ENCODE results near the gene CDKN2AIPNL.

CDKN2AIPNL gene, protein sequence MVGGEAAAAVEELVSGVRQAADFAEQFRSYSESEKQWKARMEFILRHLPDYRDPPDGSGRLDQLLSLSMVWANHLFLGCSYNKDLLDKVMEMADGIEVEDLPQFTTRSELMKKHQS

DNA sequence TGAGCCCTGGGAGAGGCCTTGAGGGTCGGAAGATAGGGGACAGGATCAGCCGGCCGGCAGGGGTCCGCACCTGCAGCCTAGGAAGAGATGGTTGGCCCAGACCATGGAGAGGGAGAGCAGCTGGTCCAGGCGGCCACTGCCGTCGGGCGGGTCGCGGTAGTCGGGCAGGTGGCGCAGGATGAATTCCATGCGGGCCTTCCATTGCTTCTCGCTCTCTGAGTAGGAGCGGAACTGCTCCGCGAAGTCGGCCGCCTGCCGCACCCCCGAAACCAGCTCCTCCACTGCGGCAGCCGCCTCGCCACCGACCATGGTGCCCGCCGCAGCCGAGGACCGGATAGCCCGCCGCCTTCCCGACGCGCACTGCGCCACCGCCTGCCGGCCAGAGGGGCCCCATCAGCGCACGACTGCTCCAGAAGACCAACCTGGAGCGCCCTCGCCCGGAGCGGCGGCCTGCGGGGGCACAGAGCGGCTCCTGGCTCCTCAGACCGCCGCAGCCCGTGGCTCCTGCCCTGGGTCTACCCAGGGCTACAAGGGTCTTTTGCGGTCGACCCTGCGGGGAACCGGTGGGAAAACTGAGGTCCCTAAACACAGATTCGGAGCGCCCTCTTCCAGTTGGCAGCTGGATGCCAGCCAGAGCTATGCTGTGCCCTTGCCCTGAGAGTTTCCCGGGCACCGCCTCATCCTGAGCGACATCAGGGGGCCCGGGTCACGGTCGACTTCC is at the start of gene CDKN2AIPNL:
CDKN2AIPNL (minus strand) TSS at position 336 of the 721 bp plus-strand sequence; CDS start at position 309, 27 bp downstream.
- peak; percentile 64 to 79 for DNase-seq

DNA sequence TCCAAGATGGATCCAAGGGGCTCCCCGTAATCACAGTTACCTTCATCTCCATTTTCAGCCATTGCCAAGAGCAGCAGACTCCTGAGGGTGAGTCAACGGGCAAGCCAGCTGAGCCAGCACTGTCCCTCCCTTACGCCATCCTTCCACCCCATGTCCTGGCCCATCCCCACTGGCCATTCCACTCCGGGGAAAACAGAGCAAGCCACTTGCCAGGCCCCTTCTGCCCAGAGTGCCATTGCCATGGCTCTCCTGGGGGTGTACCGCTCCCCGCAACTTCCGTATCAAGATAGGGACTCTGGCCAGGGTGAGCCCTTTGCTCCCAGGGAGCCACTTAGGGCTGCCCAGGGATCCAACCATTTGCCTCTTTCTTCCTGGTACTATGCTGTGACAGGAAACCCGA is 48.9 kb upstream of the CDKN2AIPNL start:
- no peak for DNase-seq

DNA sequence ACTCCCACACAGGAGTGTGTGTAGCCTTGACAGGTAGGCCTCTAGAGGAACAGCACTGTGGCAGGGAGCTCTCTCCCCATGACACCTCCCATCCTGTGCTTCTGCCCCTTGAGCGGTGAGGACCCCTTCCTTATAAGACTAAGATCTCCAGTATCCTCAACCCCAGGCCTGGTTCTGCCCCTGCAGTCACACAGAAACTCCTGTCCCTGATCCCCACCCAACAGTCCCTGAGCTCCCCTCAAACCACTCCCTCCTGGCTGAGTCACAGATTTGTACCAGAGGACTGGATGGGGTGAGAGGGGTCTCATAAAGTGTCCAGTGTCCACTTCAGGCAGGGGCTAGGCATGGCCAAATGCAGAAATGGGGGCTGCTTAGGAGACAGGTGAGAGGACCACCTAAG is 47.8 kb upstream of the CDKN2AIPNL start:
- no peak for DNase-seq

DNA sequence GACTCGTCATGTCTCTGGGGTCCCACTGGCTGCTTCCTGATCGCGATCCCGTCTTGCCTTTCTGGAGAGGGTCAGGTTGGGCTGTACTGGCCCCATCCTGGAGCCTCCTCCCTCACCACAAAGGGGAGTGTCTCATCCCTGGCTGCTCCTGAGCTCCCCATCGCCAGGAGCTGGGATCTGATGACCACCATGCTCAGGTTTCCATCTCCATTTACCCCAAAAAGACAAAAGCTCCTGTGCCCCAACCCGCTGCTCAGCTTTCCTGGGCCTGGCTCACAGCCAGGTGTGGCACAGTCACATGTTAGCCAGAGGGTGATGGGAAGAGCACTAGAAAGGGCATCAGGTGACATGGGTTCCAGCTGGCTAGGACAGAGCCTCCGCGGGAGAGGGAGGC is 47.3 kb upstream of the CDKN2AIPNL start:
- peak in 1 of 2 experiments; percentile 53 for DNase-seq

DNA sequence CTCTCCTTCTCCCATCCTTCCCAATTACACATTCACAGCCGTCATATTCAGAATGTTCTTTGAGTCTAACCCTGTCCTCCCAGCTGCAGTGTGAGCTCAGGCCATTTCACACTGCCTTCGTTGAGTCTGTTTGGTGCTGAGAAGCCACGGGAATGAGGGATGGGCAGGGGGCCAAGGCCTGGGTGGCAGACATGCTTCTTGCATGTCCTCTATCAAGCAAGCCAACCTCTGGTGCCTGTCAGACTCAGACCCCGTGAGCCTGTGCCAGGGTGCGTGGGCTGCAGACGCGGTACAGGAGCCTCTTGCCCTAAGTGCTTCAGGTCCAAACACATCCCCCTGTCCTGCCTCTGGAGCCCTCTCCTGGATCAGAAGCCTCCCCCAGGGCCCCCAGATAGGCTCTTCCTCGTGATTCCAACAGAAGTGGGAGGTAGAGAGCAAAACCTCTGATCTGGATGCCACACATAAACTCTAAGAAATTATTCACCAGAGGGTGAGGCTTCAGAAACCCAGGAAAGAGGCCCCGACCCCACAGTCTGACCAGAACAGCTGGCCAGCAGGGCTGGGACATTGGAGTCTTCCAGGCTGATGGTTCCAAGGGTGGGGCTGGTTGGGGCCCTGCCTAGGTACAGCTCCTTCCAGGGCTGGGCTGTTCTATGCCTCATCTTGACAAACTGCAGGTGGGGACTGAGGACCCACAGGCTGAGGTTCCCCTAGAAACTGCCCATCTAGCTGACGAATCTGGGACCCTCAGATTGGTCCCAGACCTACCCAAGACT is 46.7 kb upstream of the CDKN2AIPNL start:
- DNase-seq: no peak

DNA sequence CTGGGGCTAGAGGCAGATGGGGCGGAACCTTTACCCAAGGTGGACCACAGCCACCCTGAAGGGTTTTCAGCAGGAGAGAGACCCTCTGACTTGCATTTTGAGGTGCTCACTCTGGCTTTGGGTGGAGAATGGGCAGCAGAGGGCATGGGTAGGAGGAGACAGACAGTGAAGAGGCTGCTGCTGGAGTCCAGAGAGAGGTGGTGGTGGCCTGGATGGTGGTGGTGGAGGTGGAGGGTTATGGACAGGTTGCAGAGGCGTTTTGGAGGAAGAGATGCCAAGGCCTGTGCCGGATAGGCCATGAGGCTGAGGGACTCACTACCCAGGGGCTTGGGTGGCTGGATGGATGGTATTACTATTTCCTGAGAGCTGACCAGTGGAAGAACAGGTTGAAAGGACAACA is 46.1 kb upstream of the CDKN2AIPNL start:
- DNase-seq: no peak

DNA sequence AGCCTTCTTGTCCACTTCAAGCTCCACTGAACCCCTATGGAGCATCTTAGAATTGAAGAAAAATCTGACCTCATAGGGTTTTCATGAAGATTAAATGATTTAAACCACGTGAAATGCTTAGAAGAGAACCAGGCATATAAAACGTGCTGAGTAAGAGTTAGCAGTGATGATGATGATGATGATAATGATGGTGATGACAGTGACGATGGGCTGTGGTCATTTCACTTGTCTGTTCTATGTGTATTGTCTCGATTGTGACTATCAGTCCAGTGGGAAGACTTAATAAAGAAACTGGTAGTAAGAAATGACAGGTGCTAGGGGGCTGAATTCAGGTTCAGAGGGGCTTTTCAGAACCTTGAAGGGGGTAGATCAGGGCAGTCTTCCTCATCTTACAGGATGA is 45.1 kb upstream of the CDKN2AIPNL start:
- no peak for DNase-seq

DNA sequence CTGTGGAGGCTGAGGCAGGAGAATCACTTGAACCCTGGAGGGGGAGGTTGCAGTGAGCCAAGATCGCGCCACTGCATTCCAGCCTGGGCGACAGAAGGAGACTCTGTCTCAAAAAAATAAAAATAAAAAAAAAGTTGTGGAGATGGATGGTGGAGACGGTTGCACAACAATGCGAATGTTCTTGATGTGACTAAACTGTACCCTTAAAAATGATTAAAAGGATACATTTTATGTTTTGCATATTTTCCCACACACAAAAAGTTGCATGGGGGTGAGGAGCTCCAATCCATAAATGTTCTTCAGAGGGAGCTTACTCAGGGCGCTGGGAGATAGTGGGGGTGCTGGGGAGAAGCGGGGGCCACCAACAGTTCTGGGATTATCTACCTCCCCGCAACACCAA is 43.8 kb upstream of the CDKN2AIPNL start:
- no peak for DNase-seq

DNA sequence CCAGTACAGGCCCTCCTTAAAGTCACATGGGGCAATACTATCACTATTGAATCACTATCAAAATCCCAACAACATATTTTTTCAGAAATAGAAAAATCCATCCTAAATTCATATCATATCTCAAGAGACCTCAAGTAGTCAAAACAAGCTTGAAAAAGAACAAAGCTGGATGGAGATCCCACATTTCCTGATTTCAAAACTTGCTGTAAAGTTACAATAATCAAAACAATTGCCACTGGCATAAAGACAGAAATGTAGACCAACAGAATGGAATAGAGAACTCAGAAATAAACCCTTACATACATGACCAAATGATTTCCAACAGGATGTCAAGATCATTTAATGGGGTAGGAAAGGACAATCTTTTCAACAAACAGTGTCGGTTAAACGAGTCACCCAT is 41.3 kb upstream of the CDKN2AIPNL start:
- no peak for DNase-seq

DNA sequence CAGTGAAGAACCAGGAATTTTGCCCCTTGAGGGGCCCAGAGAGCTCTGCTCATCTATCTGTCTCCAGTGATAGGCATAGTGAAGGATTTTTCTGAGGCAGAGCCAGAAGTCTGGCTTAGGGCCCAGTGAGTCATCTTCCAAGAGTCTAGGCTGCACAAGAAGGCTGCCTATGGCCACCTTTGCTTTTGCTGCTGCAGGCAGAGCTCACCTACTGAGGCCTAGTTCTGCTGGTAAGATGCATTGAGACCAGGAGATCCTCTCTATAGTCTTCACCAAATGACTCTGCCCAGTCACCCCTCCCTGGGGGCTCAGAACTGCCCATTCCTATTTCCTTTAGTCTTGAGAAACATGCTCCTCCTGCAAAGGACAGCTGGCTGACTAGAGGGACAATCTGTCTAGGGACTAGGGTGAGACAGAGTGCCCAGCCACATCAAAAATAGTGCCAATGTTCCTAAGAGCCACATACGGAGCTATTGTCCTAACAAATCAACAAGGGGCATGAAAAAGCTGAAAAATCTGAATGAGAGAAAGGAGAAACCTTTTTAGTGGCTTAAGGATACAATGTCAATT is 40.3 kb upstream of the CDKN2AIPNL start:
- peak in 1 of 2 experiments; percentile 19 for DNase-seq

DNA sequence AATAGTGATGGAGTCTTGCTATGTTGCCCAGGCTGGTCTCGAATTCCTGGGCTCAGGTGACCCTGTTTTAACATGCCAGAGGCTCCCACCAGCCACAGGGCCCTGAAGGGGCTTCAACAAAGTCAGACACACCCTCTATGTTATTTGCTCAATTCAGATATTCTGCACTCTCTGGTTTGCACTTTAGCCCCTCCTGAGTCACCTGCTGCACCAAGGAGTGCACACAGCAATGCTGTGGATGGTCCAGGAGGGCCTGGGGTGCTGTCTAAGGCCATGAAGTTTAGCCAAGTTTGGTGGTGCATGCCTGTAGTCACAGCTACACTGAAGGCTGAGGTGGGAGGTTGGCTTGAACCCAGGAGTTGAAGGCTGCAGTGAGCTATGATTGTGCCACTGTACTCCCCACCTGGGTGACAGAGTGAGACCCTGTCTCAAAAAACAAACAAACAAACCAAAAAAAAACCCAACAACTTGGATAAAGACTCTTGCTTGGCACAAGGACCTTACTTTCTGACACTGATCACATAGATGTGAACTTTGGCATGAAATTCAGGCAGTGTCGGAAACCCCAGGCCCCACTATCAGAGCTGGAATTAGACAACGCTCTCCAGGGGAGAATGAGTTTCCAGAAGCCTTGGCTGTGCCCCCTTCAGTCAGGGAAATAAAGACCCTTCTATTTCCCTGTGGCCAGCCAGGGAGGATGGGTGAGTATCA is 39.7 kb upstream of the CDKN2AIPNL start:
- no peak for DNase-seq

DNA sequence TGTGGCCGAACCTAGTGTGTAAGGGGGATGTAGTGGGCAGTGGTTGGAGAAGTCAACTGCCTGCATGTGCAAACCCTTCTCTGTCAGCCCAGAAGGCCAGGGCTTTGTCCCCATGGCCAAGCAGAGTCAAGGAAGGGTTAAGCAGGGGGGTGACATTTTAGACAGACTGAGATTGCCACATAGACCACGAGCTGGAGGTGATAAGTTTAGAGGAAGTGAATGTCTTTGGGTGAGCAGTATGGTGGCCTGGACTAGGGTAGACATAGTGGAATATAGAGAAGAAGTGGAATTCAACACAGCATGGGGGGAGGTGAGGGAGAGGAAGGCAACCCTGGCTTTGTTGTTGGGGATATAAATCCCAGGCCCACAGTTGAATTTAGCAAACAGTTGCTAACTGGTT is 38.7 kb upstream of the CDKN2AIPNL start:
- DNase-seq: no peak

DNA sequence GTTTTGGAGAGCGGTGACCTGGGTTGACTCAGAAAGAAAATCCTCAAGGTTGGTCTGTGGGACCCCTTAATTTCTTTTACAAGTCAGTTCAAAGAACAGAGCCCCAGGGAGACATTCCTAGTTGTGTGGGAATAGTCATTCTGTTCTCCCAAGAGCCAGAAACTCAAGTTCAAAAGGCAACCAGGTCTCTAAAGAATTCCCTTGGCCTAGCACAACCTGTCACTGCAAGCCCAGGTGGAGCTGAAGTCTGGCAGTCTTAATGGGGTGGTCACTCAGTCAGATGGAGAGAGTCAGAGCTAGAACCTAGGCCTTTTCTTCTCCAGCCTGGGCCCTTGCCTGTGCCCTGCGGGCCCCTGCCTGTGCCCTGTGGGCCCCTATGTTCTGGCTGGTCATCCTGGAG is 37.5 kb upstream of the CDKN2AIPNL start:
- DNase-seq: no peak

DNA sequence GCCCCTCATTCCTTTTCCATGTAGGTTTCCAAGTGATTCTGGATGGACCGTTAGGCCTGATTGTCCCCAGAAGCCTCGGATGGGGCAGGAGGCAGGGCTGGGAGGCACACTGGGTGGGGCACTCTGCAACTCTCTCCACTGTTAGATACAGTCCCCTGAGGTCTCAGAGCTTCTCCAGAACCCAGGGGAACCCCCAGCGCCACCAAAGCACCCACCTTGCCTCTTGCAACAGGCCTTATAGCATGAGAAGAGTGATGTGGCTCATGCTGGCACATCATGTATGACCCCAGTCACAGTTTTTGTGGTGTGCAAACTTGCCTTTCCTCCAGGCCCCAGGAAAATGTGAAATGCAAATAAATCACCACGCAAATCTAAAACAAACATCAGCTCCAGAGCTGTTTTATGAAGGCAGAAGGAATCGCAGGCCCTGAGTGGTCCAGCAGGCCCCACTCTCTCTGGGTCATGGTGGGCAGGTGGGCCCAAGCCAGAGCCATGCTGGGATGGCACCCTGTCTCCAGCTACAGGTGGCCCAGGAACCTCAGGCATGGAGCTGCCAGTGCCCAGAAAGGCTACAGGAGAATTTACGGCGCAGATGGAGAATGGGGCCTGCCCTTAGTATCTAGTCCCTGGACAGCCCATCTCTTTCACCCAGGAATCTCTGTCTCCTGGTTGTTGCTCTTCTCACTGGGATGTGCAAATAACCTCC is 36.3 kb upstream of the CDKN2AIPNL start:
- no peak for DNase-seq

DNA sequence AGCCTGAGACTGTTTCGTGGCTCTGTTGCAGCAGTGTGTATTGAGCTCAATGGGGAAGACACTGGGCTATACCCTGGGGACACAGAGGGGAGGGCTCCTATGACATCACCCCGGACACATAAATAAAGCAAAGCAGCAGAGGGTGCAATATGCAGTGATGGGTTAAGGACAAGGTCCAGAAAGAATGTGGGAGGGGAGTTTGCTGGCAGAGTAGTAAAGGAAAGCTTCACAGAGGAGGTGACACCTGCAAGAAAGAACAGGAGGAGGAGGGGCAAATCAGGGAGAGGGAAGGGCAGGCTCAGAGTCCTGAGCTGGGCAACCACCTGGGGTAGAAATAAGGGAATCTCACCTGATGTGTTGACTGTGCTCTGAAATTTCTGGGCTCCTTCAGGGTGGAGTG is 35.3 kb upstream of the CDKN2AIPNL start:
- no peak for DNase-seq

DNA sequence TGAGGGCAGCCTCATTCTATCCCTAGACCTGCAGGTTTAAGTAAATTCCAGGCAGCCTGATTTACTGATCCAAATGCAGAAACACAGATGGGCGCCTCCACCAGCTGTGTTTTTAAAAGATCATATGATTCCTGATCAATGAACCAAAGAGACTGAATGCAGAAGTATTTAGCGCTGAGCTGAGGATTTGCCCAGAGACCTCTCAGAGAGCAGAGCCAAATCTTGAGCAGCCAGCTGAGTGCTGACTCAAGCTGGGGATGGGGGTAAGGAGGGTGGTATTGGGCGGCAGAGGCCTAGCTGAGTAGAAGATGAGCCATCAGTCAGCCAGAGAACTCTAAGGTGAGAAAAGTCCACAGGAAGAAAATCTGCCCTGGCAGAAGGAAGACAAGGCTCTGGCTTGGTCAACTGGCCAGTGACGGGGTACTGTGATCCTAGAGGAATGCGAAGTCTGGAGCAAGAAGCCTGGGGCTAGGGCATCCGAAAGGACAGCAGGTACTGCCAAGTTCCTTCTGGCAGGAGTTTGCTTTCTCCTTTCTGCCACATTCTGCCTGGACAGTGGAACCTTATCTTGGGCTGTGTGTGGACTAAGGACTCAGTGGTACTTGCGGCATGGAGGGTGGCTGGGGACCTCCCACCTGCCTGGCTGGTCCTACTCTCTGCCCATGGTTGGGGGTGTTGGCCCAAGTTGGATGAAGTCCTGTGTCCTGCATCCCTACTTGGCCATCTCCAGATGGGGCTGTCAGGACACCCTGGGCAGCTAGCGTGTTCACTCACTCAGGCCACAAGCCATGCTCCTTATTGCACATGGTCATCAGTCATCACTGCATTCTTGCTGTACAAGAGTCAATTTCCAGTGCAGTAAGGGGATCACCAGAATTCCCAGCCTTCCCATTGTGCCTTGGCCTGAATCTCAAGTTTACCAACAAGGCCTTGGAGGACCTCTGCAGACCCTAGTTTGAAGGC is 34.5 kb upstream of the CDKN2AIPNL start:
- peak in 1 of 2 experiments; percentile 21 for DNase-seq

DNA sequence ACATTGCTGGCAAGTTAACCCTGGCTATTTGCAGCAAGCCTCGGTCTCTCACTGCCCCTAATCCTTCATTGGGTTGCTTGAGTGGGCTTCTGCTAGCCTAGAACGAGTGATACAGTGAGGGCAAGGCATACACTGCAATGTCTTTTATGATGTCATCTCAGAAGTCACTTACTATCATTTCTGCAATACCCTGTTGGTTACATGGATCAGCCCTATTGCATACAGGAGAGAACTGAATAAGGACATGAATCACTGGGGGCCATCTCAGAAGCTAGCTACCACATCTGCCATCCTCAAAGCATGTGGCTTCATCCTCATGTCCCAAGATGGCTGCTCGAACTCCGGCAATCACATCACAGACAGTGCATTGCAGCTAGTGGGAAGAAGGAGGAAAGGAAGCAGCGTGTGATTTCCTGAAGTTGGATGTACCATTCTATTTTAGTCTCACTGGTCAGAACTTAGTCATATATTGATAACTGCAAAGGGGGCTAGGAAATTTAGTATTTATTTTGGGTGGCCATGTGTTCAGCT is 33.3 kb upstream of the CDKN2AIPNL start:
- DNase-seq: no peak

DNA sequence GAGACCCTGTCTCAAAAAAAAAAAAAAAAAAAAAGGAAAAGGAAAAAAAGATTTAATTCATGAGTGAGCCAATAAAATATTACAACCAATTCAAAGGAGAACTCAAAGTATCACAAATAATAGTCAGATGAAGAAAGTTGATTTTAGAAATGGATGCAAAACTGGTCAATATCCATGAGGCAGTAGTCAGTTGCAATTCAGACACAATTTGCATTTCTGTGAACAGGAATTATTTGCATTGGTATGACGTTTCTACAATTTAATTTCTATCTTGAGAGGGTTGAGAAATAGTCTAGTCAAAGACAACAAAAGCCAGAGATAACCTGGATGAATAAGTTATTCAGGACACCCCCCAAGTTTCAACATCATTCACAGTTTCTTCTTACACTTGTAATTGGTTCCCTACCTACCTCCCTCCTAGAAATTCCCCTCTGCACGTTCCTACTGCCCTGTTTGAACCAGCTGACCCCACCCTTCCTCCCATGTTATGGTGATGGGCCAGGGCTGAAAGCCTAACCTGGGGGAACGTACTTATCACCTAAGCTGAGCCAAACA is 28.6 kb upstream of the CDKN2AIPNL start:
- DNase-seq: no peak

DNA sequence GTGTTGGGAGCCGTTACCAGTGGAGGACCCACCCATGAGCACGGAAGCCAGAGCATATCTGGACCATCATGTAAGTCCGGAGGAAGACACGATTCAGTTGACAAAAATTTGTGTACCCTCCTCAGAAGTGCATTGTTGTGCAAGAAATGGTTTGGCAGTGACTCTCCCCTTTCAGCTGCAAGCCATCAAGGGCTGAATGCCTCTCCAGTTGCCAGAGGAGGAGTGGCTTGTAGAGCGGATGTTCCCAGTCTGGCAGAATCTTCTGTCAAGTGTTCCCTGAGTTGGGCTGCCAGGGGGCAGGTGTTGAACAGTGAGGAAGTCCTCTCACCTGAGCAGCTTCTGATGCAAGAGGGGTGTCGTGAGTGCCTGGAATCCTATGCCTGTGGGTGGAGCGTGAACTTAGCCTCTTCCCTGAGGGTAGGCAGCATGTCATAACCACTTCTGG is 27.6 kb upstream of the CDKN2AIPNL start:
- DNase-seq: no peak

DNA sequence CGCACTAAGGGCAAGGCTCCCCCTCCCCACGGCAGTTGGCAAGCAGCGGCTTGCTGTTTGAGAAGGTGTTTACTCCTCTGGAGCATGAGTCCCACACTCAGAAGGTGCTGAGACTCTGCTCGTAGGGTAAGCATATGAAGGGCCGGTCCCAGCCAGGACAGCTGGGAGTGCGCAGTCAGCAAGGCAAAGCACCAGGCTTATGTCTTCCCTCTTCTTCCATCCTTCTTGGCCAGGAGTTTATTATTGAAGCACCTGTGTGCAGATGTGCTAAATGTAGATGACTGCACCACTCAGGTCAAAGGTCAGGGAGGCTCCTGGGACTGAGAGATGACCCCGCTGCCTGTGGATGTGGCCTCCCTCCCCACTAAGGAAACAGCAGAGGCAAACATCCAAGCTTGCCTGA is 27.0 kb upstream of the CDKN2AIPNL start:
- no peak for DNase-seq
